WTC11 (cell line): Measurements from ENCODE around the gene MYPN.
"Not testable (repeated sequence)": the region's sequence is repeated elsewhere in the genome, so short reads cannot be mapped to it uniquely, and the experiment has no call there.

Source experiments
- ATF1 ChIP-seq: sonication (generic); formaldehyde crosslinking; IDR thresholded peaks from 2 replicates; pipeline ENCODE4 v1.8.1; 2023; ENCODE audit warnings: mild to moderate bottlenecking, moderate library complexity, missing genetic modification reagents
- CREB1 ChIP-seq: sonication (generic); formaldehyde crosslinking; IDR thresholded peaks from 2 replicates; pipeline ENCODE4 v1.8.0; 2023; ENCODE audit warnings: mild to moderate bottlenecking, missing genetic modification reagents
- ESRRA ChIP-seq: sonication (generic); formaldehyde crosslinking; IDR thresholded peaks from 2 replicates; pipeline ENCODE4 v1.8.1; 2022; ENCODE audit warnings: mild to moderate bottlenecking, missing genetic modification reagents, borderline replicate concordance
- FOXJ3 ChIP-seq: sonication (generic); formaldehyde crosslinking; IDR thresholded peaks from 2 replicates; pipeline ENCODE4 v1.9.0; 2021; ENCODE audit warnings: missing genetic modification reagents, mild to moderate bottlenecking, borderline replicate concordance
- NFE2L1 ChIP-seq: sonication (generic); formaldehyde crosslinking; IDR thresholded peaks from 2 replicates; pipeline ENCODE4 v1.8.1; 2023; ENCODE audit warnings: missing genetic modification reagents
- NR1H2 ChIP-seq: sonication (generic); formaldehyde crosslinking; IDR thresholded peaks from 2 replicates; pipeline ENCODE4 v1.9.0; 2021; ENCODE audit warnings: mild to moderate bottlenecking, moderate library complexity, missing genetic modification reagents
- NR2C2 ChIP-seq: sonication (generic); formaldehyde crosslinking; IDR thresholded peaks from 2 replicates; pipeline ENCODE4 v1.8.0; 2022; ENCODE audit warnings: mild to moderate bottlenecking, missing genetic modification reagents
- SP1 ChIP-seq: sonication (generic); formaldehyde crosslinking; conservative IDR thresholded peaks from 2 replicates; pipeline ENCODE4 v1.8.1; 2022; ENCODE audit warnings: missing genetic modification reagents
- ZBTB21 ChIP-seq: sonication (generic); formaldehyde crosslinking; IDR thresholded peaks from 2 replicates; pipeline ENCODE4 v1.8.1; 2023; ENCODE audit warnings: mild to moderate bottlenecking, missing genetic modification reagents, borderline replicate concordance
- TF ChIP-seq, protein P1 (sequence below): fragments of 200-600 bp; IDR thresholded peaks from 2 replicates; pipeline ENCODE4 v1.8.0; 2022; ENCODE audit warnings: antibody characterized with exemption
- TF ChIP-seq, protein P2 (sequence below): sonication (generic); formaldehyde crosslinking; IDR thresholded peaks from 2 replicates; pipeline ENCODE4 v1.8.0; 2022; ENCODE audit warnings: mild to moderate bottlenecking, missing genetic modification reagents
- TF ChIP-seq, protein P3 (sequence below): sonication (generic); formaldehyde crosslinking; IDR thresholded peaks from 2 replicates; pipeline ENCODE4 v1.8.1; 2023; ENCODE audit warnings: mild to moderate bottlenecking, missing genetic modification reagents
- TF ChIP-seq, protein P4 (sequence below): sonication (generic); formaldehyde crosslinking; IDR thresholded peaks from 2 replicates; pipeline ENCODE4 v1.8.0; 2022; ENCODE audit warnings: mild to moderate bottlenecking, missing genetic modification reagents
- TF ChIP-seq, protein P5 (sequence below): sonication (generic); formaldehyde crosslinking; IDR thresholded peaks from 2 replicates; pipeline ENCODE4 v1.8.1; 2023; ENCODE audit warnings: mild to moderate bottlenecking, missing genetic modification reagents, moderate library complexity

DNA sequence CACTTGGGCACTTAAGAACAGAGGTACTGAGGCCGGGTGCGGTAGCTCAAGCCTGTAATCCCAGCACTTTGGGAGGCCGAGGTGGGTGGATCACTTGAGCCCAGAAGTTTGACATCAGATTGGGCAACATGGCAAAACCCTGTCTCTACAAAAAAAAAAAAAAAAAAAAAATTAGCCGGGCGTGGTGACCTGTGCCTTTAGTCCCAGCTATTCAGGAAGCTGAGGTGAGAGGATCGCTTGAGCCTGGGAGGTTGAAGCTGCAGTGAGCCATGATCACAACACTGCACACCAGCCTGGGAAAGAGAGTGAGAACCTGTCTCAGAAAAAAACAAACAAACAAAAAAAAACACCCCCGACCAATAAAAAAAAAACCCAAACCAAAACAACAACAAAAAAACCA is 48.2 kb downstream of the MYPN start:
- TF ChIP-seq ESRRA (CRISPR knock-in tag); SP1 (CRISPR knock-in tag); FOXJ3 (CRISPR knock-in tag); ZBTB21 (CRISPR knock-in tag); NFE2L1; NR1H2 (CRISPR knock-in tag); ATF1 (CRISPR knock-in tag); NR2C2 (CRISPR knock-in tag); CREB1 (CRISPR knock-in tag): not testable (repeated sequence)
- TF ChIP-seq, protein P1, sequence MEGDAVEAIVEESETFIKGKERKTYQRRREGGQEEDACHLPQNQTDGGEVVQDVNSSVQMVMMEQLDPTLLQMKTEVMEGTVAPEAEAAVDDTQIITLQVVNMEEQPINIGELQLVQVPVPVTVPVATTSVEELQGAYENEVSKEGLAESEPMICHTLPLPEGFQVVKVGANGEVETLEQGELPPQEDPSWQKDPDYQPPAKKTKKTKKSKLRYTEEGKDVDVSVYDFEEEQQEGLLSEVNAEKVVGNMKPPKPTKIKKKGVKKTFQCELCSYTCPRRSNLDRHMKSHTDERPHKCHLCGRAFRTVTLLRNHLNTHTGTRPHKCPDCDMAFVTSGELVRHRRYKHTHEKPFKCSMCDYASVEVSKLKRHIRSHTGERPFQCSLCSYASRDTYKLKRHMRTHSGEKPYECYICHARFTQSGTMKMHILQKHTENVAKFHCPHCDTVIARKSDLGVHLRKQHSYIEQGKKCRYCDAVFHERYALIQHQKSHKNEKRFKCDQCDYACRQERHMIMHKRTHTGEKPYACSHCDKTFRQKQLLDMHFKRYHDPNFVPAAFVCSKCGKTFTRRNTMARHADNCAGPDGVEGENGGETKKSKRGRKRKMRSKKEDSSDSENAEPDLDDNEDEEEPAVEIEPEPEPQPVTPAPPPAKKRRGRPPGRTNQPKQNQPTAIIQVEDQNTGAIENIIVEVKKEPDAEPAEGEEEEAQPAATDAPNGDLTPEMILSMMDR: not testable (repeated sequence)
- TF ChIP-seq, protein P2, sequence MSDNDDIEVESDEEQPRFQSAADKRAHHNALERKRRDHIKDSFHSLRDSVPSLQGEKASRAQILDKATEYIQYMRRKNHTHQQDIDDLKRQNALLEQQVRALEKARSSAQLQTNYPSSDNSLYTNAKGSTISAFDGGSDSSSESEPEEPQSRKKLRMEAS: not testable (repeated sequence)
- TF ChIP-seq, protein P3, sequence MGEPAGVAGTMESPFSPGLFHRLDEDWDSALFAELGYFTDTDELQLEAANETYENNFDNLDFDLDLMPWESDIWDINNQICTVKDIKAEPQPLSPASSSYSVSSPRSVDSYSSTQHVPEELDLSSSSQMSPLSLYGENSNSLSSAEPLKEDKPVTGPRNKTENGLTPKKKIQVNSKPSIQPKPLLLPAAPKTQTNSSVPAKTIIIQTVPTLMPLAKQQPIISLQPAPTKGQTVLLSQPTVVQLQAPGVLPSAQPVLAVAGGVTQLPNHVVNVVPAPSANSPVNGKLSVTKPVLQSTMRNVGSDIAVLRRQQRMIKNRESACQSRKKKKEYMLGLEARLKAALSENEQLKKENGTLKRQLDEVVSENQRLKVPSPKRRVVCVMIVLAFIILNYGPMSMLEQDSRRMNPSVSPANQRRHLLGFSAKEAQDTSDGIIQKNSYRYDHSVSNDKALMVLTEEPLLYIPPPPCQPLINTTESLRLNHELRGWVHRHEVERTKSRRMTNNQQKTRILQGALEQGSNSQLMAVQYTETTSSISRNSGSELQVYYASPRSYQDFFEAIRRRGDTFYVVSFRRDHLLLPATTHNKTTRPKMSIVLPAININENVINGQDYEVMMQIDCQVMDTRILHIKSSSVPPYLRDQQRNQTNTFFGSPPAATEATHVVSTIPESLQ (CRISPR knock-in tag): not testable (repeated sequence)
- TF ChIP-seq, protein P4, sequence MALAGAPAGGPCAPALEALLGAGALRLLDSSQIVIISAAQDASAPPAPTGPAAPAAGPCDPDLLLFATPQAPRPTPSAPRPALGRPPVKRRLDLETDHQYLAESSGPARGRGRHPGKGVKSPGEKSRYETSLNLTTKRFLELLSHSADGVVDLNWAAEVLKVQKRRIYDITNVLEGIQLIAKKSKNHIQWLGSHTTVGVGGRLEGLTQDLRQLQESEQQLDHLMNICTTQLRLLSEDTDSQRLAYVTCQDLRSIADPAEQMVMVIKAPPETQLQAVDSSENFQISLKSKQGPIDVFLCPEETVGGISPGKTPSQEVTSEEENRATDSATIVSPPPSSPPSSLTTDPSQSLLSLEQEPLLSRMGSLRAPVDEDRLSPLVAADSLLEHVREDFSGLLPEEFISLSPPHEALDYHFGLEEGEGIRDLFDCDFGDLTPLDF (CRISPR knock-in tag): not testable (repeated sequence)
- TF ChIP-seq, protein P5, sequence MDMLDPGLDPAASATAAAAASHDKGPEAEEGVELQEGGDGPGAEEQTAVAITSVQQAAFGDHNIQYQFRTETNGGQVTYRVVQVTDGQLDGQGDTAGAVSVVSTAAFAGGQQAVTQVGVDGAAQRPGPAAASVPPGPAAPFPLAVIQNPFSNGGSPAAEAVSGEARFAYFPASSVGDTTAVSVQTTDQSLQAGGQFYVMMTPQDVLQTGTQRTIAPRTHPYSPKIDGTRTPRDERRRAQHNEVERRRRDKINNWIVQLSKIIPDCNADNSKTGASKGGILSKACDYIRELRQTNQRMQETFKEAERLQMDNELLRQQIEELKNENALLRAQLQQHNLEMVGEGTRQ: not testable (repeated sequence)
